GM18511 (cell line): Measurements from ENCODE around the gene FGA.
"Not testable (repeated sequence)": the region's sequence is repeated elsewhere in the genome, so short reads cannot be mapped to it uniquely, and the experiment has no call there.

Source experiments
- ATAC-seq: cut with Tn5 transposase; IDR thresholded peaks from one replicate; pipeline ENCODE4 v1.9.1; 2021; ENCODE audit warnings: mild to moderate bottlenecking, moderate library complexity; ENCODE audit not compliant: unreplicated experiment

Gene FGA

DNA sequence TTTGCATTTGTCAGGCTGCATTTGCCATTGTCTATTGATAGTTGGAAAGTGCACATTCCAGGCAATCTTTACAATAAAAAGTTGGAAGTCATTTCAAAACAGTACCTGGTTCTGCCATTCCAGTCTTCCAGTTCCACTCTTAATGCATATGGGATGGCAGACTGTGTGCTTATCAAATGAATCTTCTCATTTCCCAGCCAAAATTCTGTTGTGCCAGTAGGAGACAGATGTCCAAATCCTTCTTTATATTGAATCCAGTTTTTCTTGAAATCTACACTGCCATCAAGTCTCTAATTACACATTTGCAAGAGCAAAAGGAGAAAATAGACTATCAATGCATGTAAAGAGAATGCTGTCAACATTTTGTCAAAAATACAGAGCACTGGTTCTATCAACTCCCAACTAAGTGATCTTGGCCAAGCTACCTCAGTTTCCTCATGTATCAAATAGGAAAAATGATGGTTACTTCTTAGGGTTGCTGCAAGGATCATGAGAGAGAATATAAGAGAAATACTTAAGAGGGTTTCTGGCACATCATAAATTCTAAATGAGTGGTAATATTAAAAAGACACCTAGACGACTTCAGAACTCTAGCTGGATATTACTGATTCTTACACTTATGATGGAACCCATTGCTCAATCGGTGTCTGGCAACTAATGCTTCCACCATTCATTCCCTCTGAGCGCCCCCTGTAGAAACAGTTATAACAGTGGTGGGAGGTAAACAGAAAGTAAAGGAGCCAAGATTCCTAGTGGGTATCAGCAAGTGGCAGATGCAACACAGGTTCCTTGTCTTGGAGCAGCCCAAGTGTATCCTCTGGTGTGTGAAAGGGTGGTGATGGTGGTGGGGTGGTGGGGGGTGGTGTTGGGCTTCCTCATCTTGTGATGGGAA, 18.1 kb upstream of the FGA start:
- no peak for ATAC-seq

GRCh38 chr4:154606728-154607723, 16.5 kb upstream of the FGA start:
- no peak for ATAC-seq

- ATAC-seq: no peak
Measured at GRCh38 chr4:154604696-154605200, 14.2 kb upstream of the FGA start.

GRCh38 chr4:154603033-154603943, 12.7 kb upstream of the FGA start:
- no peak for ATAC-seq

- ATAC-seq: no peak
Measured at GRCh38 chr4:154602404-154603020, 12.0 kb upstream of the FGA start.

DNA sequence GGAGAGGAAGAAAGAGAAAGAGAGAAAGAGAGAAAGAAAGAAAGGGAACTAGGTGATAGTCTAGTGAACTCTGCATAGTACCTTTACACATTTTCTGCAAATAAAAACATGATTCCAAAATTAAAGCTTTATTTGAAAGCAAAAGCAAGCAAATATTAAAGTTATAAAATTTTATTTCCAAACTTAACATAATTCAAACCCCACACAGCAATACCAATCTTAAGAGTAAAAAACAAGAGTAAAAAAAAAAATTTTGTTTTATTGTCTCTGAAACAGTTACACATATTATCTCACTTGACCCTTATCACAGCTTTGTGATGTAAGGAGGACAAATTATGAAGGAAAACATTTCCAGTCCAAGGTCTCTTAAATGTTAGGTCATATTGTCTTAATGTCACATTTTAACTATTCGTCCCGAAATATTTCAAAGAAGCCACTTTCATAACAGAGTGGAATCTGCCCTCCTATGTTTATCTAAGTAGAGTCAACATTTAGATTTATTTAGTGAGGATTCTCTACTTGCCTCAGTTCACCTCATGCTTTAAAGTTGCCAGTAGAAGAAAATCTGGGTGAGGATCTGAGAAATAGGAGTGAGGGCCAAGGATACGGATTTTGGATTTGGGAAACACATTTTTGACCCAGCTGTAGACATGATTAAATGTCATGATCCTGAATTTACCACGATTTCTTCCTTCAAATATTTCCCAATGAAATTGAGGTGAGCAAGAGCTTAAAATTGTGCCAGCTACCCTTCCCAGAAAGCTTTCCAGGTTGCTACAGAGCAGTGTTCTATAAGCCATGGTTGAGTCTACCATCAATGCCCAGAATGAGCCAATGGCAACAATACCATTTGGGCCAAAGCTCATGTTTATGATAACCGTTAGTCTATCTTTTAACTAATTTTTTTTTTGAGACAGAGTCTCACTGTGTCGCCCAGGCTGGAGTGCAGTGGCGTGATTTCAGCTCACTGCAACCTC, 7.5 kb upstream of the FGA start:
- ATAC-seq: no peak

DNA sequence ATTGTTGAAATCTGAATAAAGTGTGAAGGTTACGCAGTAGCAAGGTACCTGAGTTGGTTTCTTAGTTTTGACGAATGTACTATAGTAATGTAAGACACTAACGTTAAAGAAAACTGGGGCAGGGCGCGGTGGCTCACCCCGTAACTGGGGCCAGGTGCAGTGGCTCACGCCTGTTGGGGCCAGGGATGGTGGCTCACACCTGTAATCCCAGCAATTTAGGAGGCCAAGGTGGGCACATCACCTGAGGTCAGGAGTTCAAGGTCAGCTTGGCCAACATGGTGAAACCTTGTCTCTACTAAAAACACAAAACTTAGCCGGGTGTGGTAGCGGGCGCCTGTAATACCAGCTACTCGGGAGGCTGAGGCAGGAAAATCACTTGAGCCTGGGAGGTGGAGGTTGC, 6.7 kb upstream of the FGA start:
- ATAC-seq: not testable (repeated sequence)

DNA sequence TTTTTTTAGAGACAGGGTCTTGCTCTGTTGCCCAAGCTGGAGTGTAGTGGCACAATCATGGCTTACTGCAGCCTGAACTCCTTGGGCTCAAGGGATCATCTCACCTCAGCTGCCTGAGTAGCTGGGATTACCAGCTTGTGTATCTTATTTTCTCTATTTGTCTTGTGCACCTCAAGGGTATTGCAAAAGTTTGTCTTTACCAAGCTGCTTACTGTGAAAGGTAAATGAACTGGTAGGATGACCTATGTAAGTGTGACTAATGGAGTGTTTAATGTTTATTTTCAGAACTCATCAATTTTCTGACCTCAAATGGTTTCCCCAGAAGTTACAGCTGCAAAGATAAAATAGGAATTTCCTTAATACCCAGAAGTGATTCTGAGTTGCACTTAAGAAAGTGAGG, 5.3 kb upstream of the FGA start:
- no peak for ATAC-seq

DNA sequence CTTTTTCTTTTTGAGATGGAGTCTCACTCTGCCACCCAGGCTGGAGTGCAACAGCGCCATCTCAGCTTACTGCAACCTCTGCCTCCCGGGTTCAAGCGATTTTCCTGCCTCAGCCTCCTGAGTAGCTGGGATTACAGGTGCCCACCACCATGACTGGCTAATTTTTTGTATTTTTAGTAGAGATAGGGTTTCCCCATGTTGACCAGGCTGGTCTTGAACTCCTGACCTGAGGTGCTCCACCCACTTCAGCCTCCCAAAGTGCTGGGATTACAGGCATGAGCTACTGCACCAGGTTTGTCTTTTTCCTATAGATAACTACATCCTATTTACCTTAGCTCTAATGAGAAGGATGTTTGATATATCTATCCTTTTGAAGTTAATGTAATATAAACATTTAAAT, 3.8 kb upstream of the FGA start:
- not testable (repeated sequence) for ATAC-seq

GRCh38 chr4:154593868-154594267, 3.3 kb upstream of the FGA start:
- no peak for ATAC-seq

GRCh38 chr4:154591890-154592289, 1.3 kb upstream of the FGA start:
- no peak for ATAC-seq

GRCh38 chr4:154589296-154590197, 995 bp downstream of the FGA start:
- ATAC-seq: no peak

DNA sequence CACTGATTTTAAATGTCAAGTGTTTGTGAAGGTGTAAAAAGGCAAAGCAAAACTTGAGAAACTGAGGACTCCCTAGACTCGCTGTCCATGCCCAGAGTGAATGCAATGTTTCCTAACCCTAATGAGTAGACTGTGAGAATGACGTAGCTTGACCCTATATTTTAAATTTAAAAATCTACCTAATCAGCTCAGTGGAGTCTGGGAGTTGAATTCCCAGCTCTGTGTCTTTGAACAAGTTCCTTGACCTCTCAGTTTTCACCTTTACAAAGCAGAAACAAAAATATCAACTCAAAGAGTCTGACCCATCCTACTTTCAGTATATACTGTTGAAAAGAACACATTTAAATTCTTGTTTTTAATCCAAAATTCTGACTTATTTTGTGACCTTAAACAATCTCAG, 2.3 kb downstream of the FGA start:
- no peak for ATAC-seq

GRCh38 chr4:154586296-154587033, 4.1 kb downstream of the FGA start:
- no peak for ATAC-seq

DNA sequence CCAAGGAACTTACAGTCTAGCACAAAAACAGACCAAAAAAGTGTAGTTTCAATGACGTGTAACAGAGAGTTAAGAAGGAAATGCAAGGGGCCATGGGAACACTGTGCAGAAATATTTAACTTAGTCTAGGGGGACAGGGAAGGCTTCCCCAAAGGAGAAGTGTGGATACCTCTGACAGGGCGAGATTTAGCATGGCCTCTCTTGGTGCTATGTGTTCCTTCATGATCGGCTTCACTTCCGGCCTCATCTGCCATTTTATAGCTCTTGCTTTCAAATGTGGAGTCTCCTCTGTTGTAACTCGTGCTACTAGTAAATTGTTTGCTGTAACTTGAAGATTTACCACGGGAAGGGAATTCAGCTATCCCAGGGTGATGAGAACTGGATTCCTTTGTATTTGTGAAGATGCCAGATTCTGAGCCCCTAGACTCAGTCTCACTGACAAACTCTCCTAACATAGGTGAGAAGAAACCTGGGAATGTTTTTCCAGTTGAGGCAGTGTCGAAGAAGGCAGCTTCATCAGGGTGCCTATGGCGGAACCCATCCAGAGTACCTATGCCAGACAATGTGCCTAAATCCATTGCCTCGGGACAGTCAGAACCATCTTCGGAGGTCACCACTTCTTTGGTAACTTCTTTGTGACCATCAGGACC, 5.0 kb downstream of the FGA start:
- no peak for ATAC-seq

DNA sequence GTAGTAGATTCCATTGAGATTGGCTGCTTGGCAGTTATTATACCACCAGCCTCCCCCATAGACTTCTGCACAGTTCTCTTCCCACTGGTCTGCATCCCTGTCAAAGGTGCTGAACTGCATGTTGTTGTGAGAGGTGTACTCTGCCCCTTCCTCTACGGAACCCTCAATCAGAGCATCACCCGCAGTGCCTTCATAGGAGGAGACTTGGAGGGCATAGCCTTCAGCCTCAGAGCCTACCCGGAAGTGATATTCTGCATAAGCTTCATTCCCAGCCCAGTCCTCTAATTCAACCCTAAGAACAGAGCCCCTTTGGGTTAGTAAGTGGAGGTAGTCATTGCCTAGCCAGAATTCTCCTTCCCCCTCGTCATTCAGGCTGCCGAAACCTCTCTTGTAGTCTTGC, 6.3 kb downstream of the FGA start:
- ATAC-seq: no peak

DNA sequence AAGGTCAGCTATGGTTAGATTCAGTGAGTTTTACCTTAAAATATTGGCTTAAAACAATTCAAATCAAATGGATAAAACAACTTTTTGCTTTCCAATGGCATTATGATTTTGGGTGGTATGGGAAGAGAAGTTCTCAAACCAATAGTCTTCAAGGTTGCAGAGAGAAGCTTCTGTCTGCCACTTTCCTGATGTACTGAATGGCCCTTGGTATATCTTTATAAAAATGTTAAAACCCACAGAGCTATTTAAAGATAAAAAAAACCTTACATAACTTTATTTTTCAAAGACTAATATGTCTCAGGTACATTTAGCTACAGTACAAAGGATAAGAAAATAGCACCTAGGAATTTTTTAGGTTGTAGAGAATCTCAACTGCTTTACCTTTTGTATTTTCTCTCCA, 6.9 kb downstream of the FGA start:
- ATAC-seq: no peak
